IMR-90 (cell line): Measurements from ENCODE around the gene ZNF835. TPM values are rescaled to one million over a fixed set of nuclear protein-coding genes. Genes with fewer than 3 reads are reported as not detected.

ENCODE experiments used
- ATAC-seq: fragments of 200-7000 bp; cut with Tn5 transposase; 2 replicates; pipeline ENCODE4 v1.9.1; 2020; ENCODE audit warnings: low read depth, mild to moderate bottlenecking, moderate library complexity
- BruUV-seq: library from RNA; stranded (reverse); fragments of 400-500 nt; replicated peaks from 2 replicates; lab custom pipeline; 2021; lab: Mats Ljungman, UMichigan
- CTCF ChIA-PET: fragments of 300-600 bp; formaldehyde crosslinking; extraction: SDS; loops from one replicate; lab custom pipeline; 2021; ENCODE audit warnings: antibody characterized with exemption; lab: Yijun Ruan, JAX
- POLR2A ChIA-PET: fragments of 300-600 bp; sonication (Branson Sonifier 250); formaldehyde crosslinking; loops from one replicate; lab custom pipeline; 2022; ENCODE audit warnings: antibody characterized with exemption; ENCODE audit not compliant: unreplicated experiment; lab: Charles Lee
- DNase-seq: peaks from one replicate; pipeline ENCODE4 v3.0.0; 2013
- H2AFZ ChIP-seq: replicated peaks from 2 replicates; pipeline ENCODE3; 2013; ENCODE audit warnings: low read length, mild to moderate bottlenecking; ENCODE audit not compliant: poor library complexity
- H2AK5ac ChIP-seq: 2 replicates; pipeline ENCODE4 v1.6.1; 2013; ENCODE audit warnings: low read depth, low read length, inconsistent platforms
- H2AK9ac ChIP-seq: replicated peaks from 2 replicates; pipeline ENCODE3; 2013; ENCODE audit warnings: mild to moderate bottlenecking, low read depth, low read length, moderate library complexity; ENCODE audit not compliant: poor library complexity
- H2BK120ac ChIP-seq: 2 replicates; pipeline ENCODE4 v1.6.1; 2013; ENCODE audit warnings: low read depth, low read length, inconsistent platforms
- H2BK15ac ChIP-seq: 3 replicates; pipeline ENCODE4 v1.6.1; 2013; ENCODE audit warnings: low read depth, low read length, inconsistent platforms
- H2BK20ac ChIP-seq: 2 replicates; pipeline ENCODE4 v1.6.1; 2013; ENCODE audit warnings: low read depth, mild to moderate bottlenecking, inconsistent platforms, low read length, moderate library complexity
- H2BK5ac ChIP-seq: 2 replicates; pipeline ENCODE4 v1.6.1; 2013; ENCODE audit warnings: mild to moderate bottlenecking, low read depth, low read length, inconsistent platforms; ENCODE audit not compliant: poor library complexity, severe bottlenecking
- H3K14ac ChIP-seq: replicated peaks from 2 replicates; pipeline ENCODE4 v1.6.1; 2013; ENCODE audit warnings: low read depth, low read length, inconsistent platforms
- H3K18ac ChIP-seq: 2 replicates; pipeline ENCODE4 v1.6.1; 2013; ENCODE audit warnings: low read depth, low read length, control low read depth
- H3K23ac ChIP-seq: 2 replicates; pipeline ENCODE4 v1.6.1; 2013; ENCODE audit warnings: low read depth, low read length, inconsistent platforms
- H3K27ac ChIP-seq: 2 replicates; pipeline ENCODE4 v1.5.1; 2013; ENCODE audit warnings: mild to moderate bottlenecking, control low read depth, low read length; ENCODE audit not compliant: insufficient read depth
- H3K27me3 ChIP-seq: 2 replicates; pipeline ENCODE4 v1.6.1; 2013; ENCODE audit warnings: low read length; ENCODE audit not compliant: control insufficient read depth, insufficient read depth
- H3K36me3 ChIP-seq: 2 replicates; pipeline ENCODE4 v1.6.1; 2013; ENCODE audit warnings: low read length, mixed read lengths; ENCODE audit not compliant: control insufficient read depth, insufficient read depth
- H3K4ac ChIP-seq: 2 replicates; pipeline ENCODE4 v1.6.1; 2013; ENCODE audit warnings: low read depth, low read length, inconsistent platforms
- H3K4me1 ChIP-seq: 2 replicates; pipeline ENCODE4 v1.6.1; 2013; ENCODE audit warnings: low read length, mixed read lengths; ENCODE audit not compliant: control insufficient read depth, insufficient read depth
- H3K4me2 ChIP-seq: 2 replicates; pipeline ENCODE4 v1.6.1; 2013; ENCODE audit warnings: low read depth, mild to moderate bottlenecking, control low read depth, low read length, moderate library complexity
- H3K4me3 ChIP-seq: 2 replicates; pipeline ENCODE4 v1.5.1; 2013; ENCODE audit warnings: low read depth, mild to moderate bottlenecking, control low read depth, low read length, moderate library complexity; ENCODE audit not compliant: insufficient read depth
- H3K56ac ChIP-seq: 2 replicates; pipeline ENCODE4 v1.6.1; 2013; ENCODE audit warnings: low read length, inconsistent platforms; ENCODE audit not compliant: insufficient read depth; ENCODE audit errors: extremely low read depth
- H3K79me1 ChIP-seq, 2 experiments: 2 replicates each; pipeline ENCODE4 v1.6.1; 2013; ENCODE audit warnings: low read length in 2 of 2, inconsistent platforms in 1 of 2, low read depth in 1 of 2
- H3K9ac ChIP-seq: 2 replicates; pipeline ENCODE4 v1.6.1; 2013; ENCODE audit warnings: low read depth, low read length, control low read depth
- H3K9me1 ChIP-seq: 2 replicates; pipeline ENCODE4 v1.6.1; 2013; ENCODE audit warnings: low read length, inconsistent platforms; ENCODE audit not compliant: insufficient read depth
- H3K9me3 ChIP-seq: 2 replicates; pipeline ENCODE4 v1.6.1; 2013; ENCODE audit warnings: low read length; ENCODE audit not compliant: control insufficient read depth, insufficient read depth
- H4K20me1 ChIP-seq: 2 replicates; pipeline ENCODE4 v1.6.1; 2013; ENCODE audit warnings: low read length, inconsistent platforms; ENCODE audit not compliant: insufficient read depth
- H4K5ac ChIP-seq: 2 replicates; pipeline ENCODE4 v1.6.1; 2013; ENCODE audit warnings: mild to moderate bottlenecking, low read depth, low read length, control low read depth
- H4K8ac ChIP-seq, 2 experiments: 2 replicates each; pipeline ENCODE4 v1.6.1; 2013; ENCODE audit warnings: low read depth in 2 of 2, low read length in 2 of 2, control low read depth in 1 of 2, inconsistent platforms in 1 of 2
- H4K91ac ChIP-seq: 2 replicates; pipeline ENCODE4 v1.6.1; 2013; ENCODE audit warnings: low read depth, low read length, inconsistent platforms; ENCODE audit not compliant: insufficient read depth
- BHLHE40 ChIP-seq: fragments of 150-350 bp; IDR thresholded peaks from 2 replicates; pipeline ENCODE4 v1.6.1; 2016; ENCODE audit warnings: mild to moderate bottlenecking, low read depth, low read length
- CHD1 ChIP-seq: IDR thresholded peaks from 2 replicates; pipeline ENCODE4 v1.6.1; 2012; ENCODE audit warnings: low read depth, low read length, improper control_type of control experiment
- FOS ChIP-seq: fragments of 150-350 bp; IDR thresholded peaks from 2 replicates; pipeline ENCODE4 v1.6.1; 2016; ENCODE audit warnings: low read depth, low read length
- NFE2L2 ChIP-seq: fragments of 150-350 bp; IDR thresholded peaks from 2 replicates; pipeline ENCODE4 v1.6.1; 2016; ENCODE audit warnings: low read depth, mild to moderate bottlenecking, low read length
- POLR2A ChIP-seq: IDR thresholded peaks from 2 replicates; pipeline ENCODE4 v1.6.1; 2012; ENCODE audit warnings: mild to moderate bottlenecking, low read depth, low read length
- RFX5 ChIP-seq: IDR thresholded peaks from 2 replicates; pipeline ENCODE4 v1.8.0; 2012; ENCODE audit warnings: low read depth, mild to moderate bottlenecking, low read length, moderate library complexity
- WGBS, 2 experiments: methylation state at CpG; one replicate each; pipeline versions ENCODE4 v1.1.5 to v1.1.7; 2013; ENCODE audit warnings: missing lambda C conversion rate in 2 of 2; ENCODE audit not compliant: insufficient read length in 1 of 2; ENCODE audit errors: extremely low coverage in 2 of 2; 5-methylcytosine and 5-hydroxymethylcytosine counted together
- dilution Hi-C: fragments of 300-500 bp; cut with HindIII; formaldehyde crosslinking; loops from one replicate; pipeline ENCODE4 v1.14.3; 2018; ENCODE audit warnings: low sequenced_read_pairs; ENCODE audit not compliant: unreplicated experiment
- in situ Hi-C: fragments of 300-500 bp; cut with MboI; formaldehyde crosslinking; loops from 3 replicates; pipeline ENCODE4 v1.14.3; 2019; ENCODE audit warnings: low sequenced_read_pairs, inconsistent platforms, mixed read lengths
- intact Hi-C: fragments of 100-400 bp; cut with micrococcal nuclease; formaldehyde crosslinking; loops from 2 replicates; pipeline ENCODE4 v1.10.0; 2022
- polyA plus RNA-seq, 3 experiments: library from polyadenylated mRNA; depleted of rRNA; stranded (reverse); fragments of >200 nt; gene quantifications; 2 replicates each; pipeline ENCODE4 v1.2.3, GENCODE V29; 2012; ENCODE audit warnings: low replicate concordance in 1 of 3
- total RNA-seq: library from RNA; depleted of rRNA; stranded (reverse); fragments of >200 nt; gene quantifications from 2 replicates; pipeline ENCODE4 v1.2.3, GENCODE V29; 2012

Gene ZNF835
- total and polyA plus RNA-seq, 2 of the 4 experiments (the other 2 are of a cell fraction): not detected

GRCh38 chr19:56619121-56619520, 52.4 kb downstream of the ZNF835 start:
- no peak overlapping the region for H3K9ac ChIP-seq
- BruUV-seq: no TSS peak
- TF ChIP-seq NFE2L2: no peak
- TF ChIP-seq RFX5: no peak
- no peak for TF ChIP-seq BHLHE40
- no peak for TF ChIP-seq CHD1
- TF ChIP-seq FOS: no peak
- no peak for TF ChIP-seq POLR2A
- no peak overlapping the region for H4K8ac ChIP-seq
- peaks cover 40% of the 10 kb centered on the region for H3K36me3 ChIP-seq
- no peak overlapping the region for H3K14ac ChIP-seq
- no peak overlapping the region for H3K23ac ChIP-seq
- DNase-seq (no peak), ATAC-seq (no peak)
- peaks cover 69% of the 10 kb centered on the region for H3K9me3 ChIP-seq
- no peak overlapping the region for H2BK20ac ChIP-seq
- in situ Hi-C loops (no loop called here), dilution Hi-C loops (no loop called here), intact Hi-C loops (no loop called here)
- no peaks in the 10 kb centered on the region for H3K9me1 ChIP-seq
- H2BK120ac ChIP-seq: no peak overlapping the region
- H4K20me1 ChIP-seq: no peaks in the 10 kb centered on the region
- no peak overlapping the region for H3K4me3 ChIP-seq
- no peak overlapping the region for H2BK15ac ChIP-seq
- no peak overlapping the region for H3K4me2 ChIP-seq
- H2AK9ac ChIP-seq: no peak overlapping the region
- H3K27ac ChIP-seq: no peak overlapping the region
- CTCF ChIA-PET: no interaction called here
- no peak overlapping the region for H4K91ac ChIP-seq
- peaks cover 5 to 20% of the 10 kb centered on the region in 2 experiments; a peak in 3 of 4 replicates for H3K79me1 ChIP-seq
- H2AFZ ChIP-seq: no peak overlapping the region
- no peaks in the 10 kb centered on the region for H3K4me1 ChIP-seq
- H3K27me3 ChIP-seq: no peaks in the 10 kb centered on the region
- H2AK5ac ChIP-seq: no peak overlapping the region
- no peak overlapping the region for H4K5ac ChIP-seq
- H2BK5ac ChIP-seq: no peak overlapping the region
- H3K56ac ChIP-seq: no peak overlapping the region
- no peak overlapping the region for H3K18ac ChIP-seq
- H3K4ac ChIP-seq: no peak overlapping the region
- POLR2A ChIA-PET: no interaction called here
- WGBS, 2 experiments: 100% methylated on average over 2 of the region's 8 CpGs; no CpG with 5 or more reads in 1 of the 2 experiments
